Measurements from ENCODE around the gene LMBRD2.

The LMBRD2 gene

GRCh38 chr5:36162810-36163486 lies 11.3 kb upstream of the LMBRD2 start:
- in situ Hi-C loops (cut with HindIII; ENCODE audit: low sequenced_read_pairs) = no loop called here
- no peak overlapping the region for H3K4me3 ChIP-seq (ENCODE audit: low read depth, low read length)
- no peak for DNase-seq (ENCODE audit: low read depth, low spot score)
- no peak for TF ChIP-seq CTCF (IDR thresholded peaks at IDR 0.05; ENCODE audit: low read depth, low read length)

GRCh38 chr5:36161361-36161760 lies 9.7 kb upstream of the LMBRD2 start:
- TF ChIP-seq CTCF (IDR thresholded peaks at IDR 0.05; ENCODE audit: low read depth, low read length) = no peak
- in situ Hi-C loops (cut with HindIII; ENCODE audit: low sequenced_read_pairs) = no loop called here

GRCh38 chr5:36160617-36161016 lies 8.9 kb upstream of the LMBRD2 start:
- in situ Hi-C loops (cut with HindIII; ENCODE audit: low sequenced_read_pairs) = no loop called here
- H3K4me3 ChIP-seq (ENCODE audit: low read depth, low read length) = no peak overlapping the region
- no peak for TF ChIP-seq CTCF (IDR thresholded peaks at IDR 0.05; ENCODE audit: low read depth, low read length)
- DNase-seq (ENCODE audit: low read depth, low spot score) = no peak

More at GRCh38 chr5:36161361-36161760, 9.7 kb upstream of the LMBRD2 start:
- no peak for DNase-seq (ENCODE audit: low read depth, low spot score)
- H3K4me3 ChIP-seq (ENCODE audit: low read depth, low read length) = no peak overlapping the region

GRCh38 chr5:36158144-36158543 lies 6.5 kb upstream of the LMBRD2 start:
- TF ChIP-seq CTCF (IDR thresholded peaks at IDR 0.05; ENCODE audit: low read depth, low read length) = no peak
- in situ Hi-C loops (cut with HindIII; ENCODE audit: low sequenced_read_pairs) = no loop called here
- H3K4me3 ChIP-seq (ENCODE audit: low read depth, low read length) = no peak overlapping the region
- DNase-seq (ENCODE audit: low read depth, low spot score) = peak; percentile 19

GRCh38 chr5:36156619-36157018 lies 4.9 kb upstream of the LMBRD2 start:
- DNase-seq (ENCODE audit: low read depth, low spot score) = peak; percentile 30
- no peak for TF ChIP-seq CTCF (IDR thresholded peaks at IDR 0.05; ENCODE audit: low read depth, low read length)
- H3K4me3 ChIP-seq (ENCODE audit: low read depth, low read length) = no peak overlapping the region
- in situ Hi-C loops (cut with HindIII; ENCODE audit: low sequenced_read_pairs) = no loop called here

GRCh38 chr5:36156121-36156601 lies 4.5 kb upstream of the LMBRD2 start:
- no peak for DNase-seq (ENCODE audit: low read depth, low spot score)
- no peak overlapping the region for H3K4me3 ChIP-seq (ENCODE audit: low read depth, low read length)
- no peak for TF ChIP-seq CTCF (IDR thresholded peaks at IDR 0.05; ENCODE audit: low read depth, low read length)
- in situ Hi-C loops (cut with HindIII; ENCODE audit: low sequenced_read_pairs) = no loop called here
